Stimulated activated CD4-positive, alpha-beta T cell treated with anti-CD3 and anti-CD28 coated beads, Interleukin-15, amount 100 ng/mL, for 48 hours (primary cell): ENCODE measurements around the gene LDB2.
"Not testable (repeated sequence)": the region's sequence is repeated elsewhere in the genome, so short reads cannot be mapped to it uniquely, and the experiment has no call there.

ENCODE experiments used
- DNase-seq, 2 donors: peaks; one replicate each; pipeline ENCODE4 v3.0.0-alpha.2; 2020; ENCODE audit warnings: low read depth in 2 of 2

The LDB2 gene

GRCh38 chr4:16596267-16596666 is 302.2 kb downstream of the LDB2 start:
- DNase-seq: no peak

GRCh38 chr4:16594128-16594527 is 304.3 kb downstream of the LDB2 start:
- DNase-seq: no peak

- DNase-seq: no peak
These were observed 305.1 kb downstream of the LDB2 start for GRCh38 chr4:16593386-16593785.

- DNase-seq: no peak
These were observed 307.1 kb downstream of the LDB2 start for GRCh38 chr4:16591272-16591826.

DNA sequence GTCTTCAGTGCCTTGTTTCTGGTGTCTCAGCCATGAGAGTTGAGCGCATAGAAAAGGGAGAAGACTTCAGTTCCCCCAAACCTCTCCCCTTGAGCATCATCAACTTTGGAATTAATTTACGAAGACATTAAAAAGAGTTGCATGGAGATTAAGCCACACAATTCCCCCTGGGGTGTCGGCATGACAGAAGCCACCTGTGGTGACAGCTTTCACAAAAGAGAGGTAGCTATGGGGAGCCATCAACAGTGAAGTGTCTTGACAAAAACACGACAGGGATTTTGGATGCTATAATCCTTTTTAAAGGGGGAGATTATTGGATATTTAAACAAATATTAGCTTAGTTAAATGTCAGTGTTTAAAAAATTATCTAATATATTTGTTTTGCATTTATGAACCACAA is 307.6 kb downstream of the LDB2 start:
- no peak for DNase-seq

GRCh38 chr4:16588651-16589050 is 309.8 kb downstream of the LDB2 start:
- DNase-seq: no peak

GRCh38 chr4:16588149-16588548 is 310.3 kb downstream of the LDB2 start:
- DNase-seq: no peak

- no peak for DNase-seq
These were observed 313.4 kb downstream of the LDB2 start for GRCh38 chr4:16585053-16585452.

DNA sequence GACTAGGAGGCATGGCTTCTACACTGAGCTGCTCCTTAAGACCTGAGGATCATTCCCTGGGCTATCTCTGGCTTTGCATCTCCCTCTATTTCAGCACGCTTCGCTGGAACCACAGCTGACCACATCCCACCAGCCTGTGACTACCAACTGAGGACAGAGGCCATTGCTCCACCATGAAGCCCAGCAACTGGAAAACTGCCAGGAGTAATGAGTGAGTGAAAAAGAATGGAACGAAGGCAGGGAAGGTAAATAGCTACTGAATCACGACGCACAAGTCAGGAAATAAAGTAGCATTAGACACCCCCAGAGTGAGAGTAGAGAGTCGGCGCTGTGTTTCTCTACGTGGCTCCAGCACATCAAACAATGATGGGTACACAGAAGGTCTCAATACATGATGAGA is 314.7 kb downstream of the LDB2 start:
- no peak for DNase-seq

DNA sequence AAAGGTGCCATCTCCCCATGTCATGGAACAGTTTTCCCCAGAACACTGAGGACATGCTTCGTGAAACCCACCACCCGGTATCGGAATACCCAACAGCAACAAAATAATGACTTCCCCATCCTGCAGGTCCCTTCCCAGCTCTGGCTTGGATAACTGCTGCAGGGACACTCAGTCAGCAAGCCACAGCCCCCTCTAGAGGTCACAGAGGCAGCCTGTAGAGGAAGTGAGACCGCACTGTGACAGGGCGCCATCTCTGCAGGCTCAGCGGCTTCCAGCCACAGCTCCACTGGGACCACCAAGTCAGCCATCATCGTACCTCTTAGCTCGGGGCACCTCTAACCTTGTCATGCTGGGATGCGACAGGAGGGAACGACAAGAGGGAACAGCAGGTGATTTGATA is 315.9 kb downstream of the LDB2 start:
- no peak for DNase-seq

GRCh38 chr4:16582036-16582435 is 316.4 kb downstream of the LDB2 start:
- DNase-seq: no peak

DNA sequence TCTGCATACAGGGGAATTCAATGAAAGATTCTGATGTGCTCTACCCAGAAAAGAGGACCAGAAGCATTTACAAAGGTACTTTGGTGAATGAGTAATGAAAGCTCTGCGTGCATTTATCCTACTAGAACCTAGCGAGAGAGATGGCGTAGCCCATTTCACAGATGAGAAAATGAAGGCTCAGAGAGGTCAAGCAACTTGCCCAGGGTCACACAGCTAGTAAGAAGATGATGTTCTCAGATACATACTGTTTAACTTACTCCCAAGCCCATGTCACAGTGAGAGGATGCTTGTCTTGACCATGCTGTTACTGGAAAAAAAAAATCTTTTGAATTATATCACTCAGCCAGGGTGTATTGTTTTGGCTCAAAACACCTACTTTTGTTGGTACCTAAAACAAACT is 317.3 kb downstream of the LDB2 start:
- DNase-seq: no peak

GRCh38 chr4:16580514-16580913 is 317.9 kb downstream of the LDB2 start:
- DNase-seq: no peak

GRCh38 chr4:16579866-16580265 is 318.6 kb downstream of the LDB2 start:
- DNase-seq: no peak

DNA sequence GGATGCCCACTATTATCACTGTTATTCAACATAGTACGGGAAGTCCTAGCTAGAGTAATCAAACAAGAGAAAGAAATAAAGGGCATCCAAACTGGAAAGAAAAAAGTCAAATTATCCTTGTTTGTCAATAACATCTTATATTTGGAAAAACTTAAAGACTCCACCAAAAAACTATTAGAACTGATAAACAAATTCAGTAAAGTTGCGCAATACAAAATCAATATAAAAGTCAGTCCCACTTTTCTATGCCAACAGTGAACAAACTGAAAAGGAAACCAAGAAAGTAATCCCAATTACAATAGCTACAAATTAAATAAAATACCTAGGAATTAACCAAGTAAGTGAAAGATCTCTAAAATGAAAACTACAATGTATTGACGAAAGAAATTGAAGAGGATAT is 321.3 kb downstream of the LDB2 start:
- no peak for DNase-seq

DNA sequence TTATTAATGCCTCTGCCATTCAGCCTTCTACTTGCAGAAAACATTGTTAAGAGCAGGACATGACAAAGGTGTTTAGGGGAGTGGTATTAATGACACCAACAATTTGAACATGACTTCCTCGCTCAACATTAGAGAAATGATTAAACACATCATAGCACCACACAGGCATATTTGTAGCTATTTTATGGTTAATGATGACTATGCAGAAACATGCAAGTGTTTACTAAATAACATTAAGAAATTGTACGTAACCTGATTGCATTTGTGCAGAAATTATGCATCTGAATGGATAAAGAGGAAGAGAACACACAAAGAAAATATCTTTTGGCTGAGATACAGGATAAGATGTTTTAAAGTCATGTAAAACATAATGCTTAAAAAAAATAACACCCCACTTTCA is 323.5 kb downstream of the LDB2 start:
- DNase-seq: no peak

DNA sequence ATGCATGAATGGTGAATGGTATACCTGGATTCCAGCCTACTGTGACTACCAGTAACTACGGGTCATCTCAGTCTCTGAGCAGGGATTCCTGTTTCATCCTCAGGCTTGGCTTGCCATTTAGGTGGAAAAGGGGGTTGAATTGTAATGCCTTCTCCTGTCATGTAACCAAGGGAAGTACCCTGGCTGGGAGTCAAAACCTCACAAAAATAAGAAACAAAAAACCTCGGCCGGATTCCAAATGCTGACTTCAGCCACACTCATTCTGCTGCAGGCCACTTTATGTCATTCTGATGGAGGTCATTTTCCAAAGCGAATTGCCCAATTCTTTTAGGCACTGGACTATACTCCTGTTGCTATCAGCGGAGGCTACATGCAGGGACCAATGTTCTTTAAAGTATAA is 324.7 kb downstream of the LDB2 start:
- no peak for DNase-seq

DNA sequence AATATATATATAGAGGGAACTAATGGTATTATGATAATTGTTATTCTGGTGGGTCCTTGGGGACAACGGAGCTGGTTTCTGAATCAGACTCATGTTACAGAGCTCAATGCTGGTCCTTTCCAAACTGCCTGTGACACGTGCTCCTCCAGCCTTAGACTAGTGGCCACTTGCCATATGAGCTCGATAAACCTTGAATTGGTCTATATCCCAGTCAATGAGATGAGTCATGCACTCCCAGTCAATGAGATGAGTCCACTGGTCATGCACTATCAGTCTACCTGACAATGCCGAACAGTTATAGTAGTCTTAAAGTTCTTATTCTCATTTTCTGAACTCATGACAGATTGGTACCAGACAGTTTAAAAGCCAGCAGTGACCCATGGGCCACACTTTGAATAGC is 325.2 kb downstream of the LDB2 start:
- no peak for DNase-seq

DNA sequence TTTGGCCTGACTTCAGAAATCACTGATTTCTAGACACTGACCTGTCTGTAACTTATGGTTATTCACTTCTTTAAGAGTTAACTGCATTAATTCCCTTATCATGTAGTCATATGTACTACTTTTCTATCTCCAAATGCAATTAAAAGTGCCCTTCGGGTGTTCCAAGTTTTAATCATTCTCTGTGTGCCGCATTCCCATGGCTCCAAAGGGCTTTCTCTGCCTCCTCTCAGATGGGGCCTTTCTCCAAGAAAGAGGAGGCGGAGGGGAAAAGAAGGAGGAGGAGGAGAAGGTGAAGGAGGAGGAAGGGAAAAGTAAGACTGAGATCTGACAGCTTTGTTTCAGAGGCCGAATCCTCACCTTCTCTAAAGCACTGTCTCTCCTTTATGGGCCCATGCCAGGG is 325.8 kb downstream of the LDB2 start:
- DNase-seq: no peak

GRCh38 chr4:16572161-16572560 is 326.3 kb downstream of the LDB2 start:
- no peak for DNase-seq

GRCh38 chr4:16569790-16570189 is 328.7 kb downstream of the LDB2 start:
- DNase-seq: no peak

- not testable (repeated sequence) for DNase-seq
These were observed 341.1 kb downstream of the LDB2 start for GRCh38 chr4:16557316-16557715.

DNA sequence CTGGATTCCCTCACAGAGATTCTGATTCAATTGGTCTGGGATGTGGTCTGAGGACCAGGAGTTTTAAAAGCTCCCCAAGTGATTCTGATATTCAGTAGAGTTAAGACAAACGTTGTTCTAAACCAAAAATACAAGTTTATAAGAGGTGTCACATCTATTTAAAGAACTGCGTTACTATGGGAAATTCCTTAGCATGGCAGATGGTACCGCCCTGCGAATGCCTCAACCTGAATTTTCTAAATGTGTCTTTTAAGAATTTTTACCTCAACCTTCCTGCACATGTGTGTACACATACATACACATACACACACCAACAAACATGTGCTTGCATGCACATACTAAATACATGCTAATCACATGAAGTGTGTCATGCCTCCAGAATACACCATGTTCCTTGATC is 343.3 kb downstream of the LDB2 start:
- no peak for DNase-seq

GRCh38 chr4:16550531-16550930 is 347.9 kb downstream of the LDB2 start:
- DNase-seq: no peak

GRCh38 chr4:16545656-16546055 is 352.8 kb downstream of the LDB2 start:
- DNase-seq: no peak
